Upper lobe of left lung (tissue), 4 donors: ENCODE measurements around the gene HIP1.

Experiments
- POLR2A ChIP-seq, 4 donors: fragments of 450-650 bp; IDR thresholded peaks; one replicate each; pipeline ENCODE4 v1.5.1; 2016 to 2017; ENCODE audit warnings: antibody characterized with exemption in 4 of 4, mild to moderate bottlenecking in 2 of 4
- POLR2AphosphoS5 ChIP-seq, 2 donors: sonication (generic); formaldehyde crosslinking; IDR thresholded peaks; one replicate each; pipeline ENCODE4 v1.5.1; 2017; ENCODE audit warnings: antibody characterized with exemption in 2 of 2
- TF ChIP-seq, protein P1 (sequence below), 6 experiments: fragments of 450-650 bp in 4 of 6; fragments of 200-600 bp in 2 of 6; sonication (generic) in 2 of 6; IDR thresholded peaks; one replicate each; pipeline ENCODE4 v1.5.1; 2016 to 2019; ENCODE audit warnings: antibody characterized with exemption in 6 of 6

DNA sequence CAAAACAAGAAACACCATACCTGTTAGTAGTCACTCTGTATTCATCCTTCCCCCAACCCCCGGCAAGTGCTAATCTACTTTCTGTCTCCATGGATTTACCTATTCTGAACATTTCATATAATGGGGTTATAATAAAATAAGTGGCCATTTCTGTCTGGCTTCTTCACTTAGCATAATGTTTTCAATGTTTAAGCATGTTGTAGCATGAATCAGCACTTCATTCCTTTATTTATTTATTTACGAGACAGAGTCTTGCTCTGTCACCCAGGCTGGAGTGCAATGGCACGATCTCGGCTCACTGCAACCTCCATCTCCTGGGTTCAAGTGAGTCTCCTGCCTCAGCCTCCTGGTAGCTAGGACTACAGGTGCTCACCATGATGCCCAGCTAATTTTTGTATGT is 69.2 kb downstream of the HIP1 start:
- TF ChIP-seq, protein P1, sequence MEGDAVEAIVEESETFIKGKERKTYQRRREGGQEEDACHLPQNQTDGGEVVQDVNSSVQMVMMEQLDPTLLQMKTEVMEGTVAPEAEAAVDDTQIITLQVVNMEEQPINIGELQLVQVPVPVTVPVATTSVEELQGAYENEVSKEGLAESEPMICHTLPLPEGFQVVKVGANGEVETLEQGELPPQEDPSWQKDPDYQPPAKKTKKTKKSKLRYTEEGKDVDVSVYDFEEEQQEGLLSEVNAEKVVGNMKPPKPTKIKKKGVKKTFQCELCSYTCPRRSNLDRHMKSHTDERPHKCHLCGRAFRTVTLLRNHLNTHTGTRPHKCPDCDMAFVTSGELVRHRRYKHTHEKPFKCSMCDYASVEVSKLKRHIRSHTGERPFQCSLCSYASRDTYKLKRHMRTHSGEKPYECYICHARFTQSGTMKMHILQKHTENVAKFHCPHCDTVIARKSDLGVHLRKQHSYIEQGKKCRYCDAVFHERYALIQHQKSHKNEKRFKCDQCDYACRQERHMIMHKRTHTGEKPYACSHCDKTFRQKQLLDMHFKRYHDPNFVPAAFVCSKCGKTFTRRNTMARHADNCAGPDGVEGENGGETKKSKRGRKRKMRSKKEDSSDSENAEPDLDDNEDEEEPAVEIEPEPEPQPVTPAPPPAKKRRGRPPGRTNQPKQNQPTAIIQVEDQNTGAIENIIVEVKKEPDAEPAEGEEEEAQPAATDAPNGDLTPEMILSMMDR (IDR thresholded peaks at IDR 0.05): no peak
- TF ChIP-seq POLR2AphosphoS5 (IDR thresholded peaks at IDR 0.05) (no peak), POLR2A (IDR thresholded peaks at IDR 0.05) (no peak)
